Natural killer cell treated with Interleukin-12 subunit alpha and Interleukin-12 subunit beta and Interleukin-15 and Interleukin-18, amount 100 ng/mL, for 72 hours (primary cell): Measurements from ENCODE around the gene TXNDC8. TPM values are rescaled to one million over a fixed set of nuclear protein-coding genes. Genes with fewer than 3 reads are reported as not detected.

Experiments
- ATAC-seq, 2 donors: fragments of 150-1000 bp; cut with Tn5 transposase in 1 of 2; sonication (Bioruptor Pico), chemical (Tn5 transposase) in 1 of 2; 2 replicates each; pipeline ENCODE4 v1.10.0; 2021
- DNase-seq: peaks from one replicate; pipeline ENCODE4 v3.0.0; 2022; ENCODE audit warnings: low spot score
- H3K27ac Mint-ChIP-seq, 2 donors: 1 replicate in 1 of 2; 2 replicates in 1 of 2; pipeline ENCODE4 v1.8.0; 2022; ENCODE audit warnings: mixed read lengths in 2 of 2, mild to moderate bottlenecking in 1 of 2, moderate library complexity in 1 of 2
- H3K27me3 Mint-ChIP-seq, 2 donors: 1 replicate in 1 of 2; 2 replicates in 1 of 2; pipeline ENCODE4 v1.8.0; 2022; ENCODE audit warnings: mixed read lengths in 2 of 2
- H3K36me3 Mint-ChIP-seq: one replicate; pipeline ENCODE4 v1.8.0; 2022; ENCODE audit warnings: mixed read lengths
- H3K4me1 Mint-ChIP-seq, 2 donors: 1 replicate in 1 of 2; 2 replicates in 1 of 2; pipeline ENCODE4 v1.8.0; 2022; ENCODE audit warnings: low read depth in 2 of 2, mixed read lengths in 2 of 2, mild to moderate bottlenecking in 1 of 2
- H3K4me3 Mint-ChIP-seq: one replicate; pipeline ENCODE4 v1.8.0; 2022; ENCODE audit warnings: mixed read lengths
- H3K9me3 Mint-ChIP-seq: 2 replicates; pipeline ENCODE4 v1.8.0; 2022; ENCODE audit warnings: mixed read lengths
- total RNA-seq, 2 donors: library from RNA; stranded (reverse); gene quantifications; one replicate each; pipeline ENCODE4 v1.2.3, GENCODE V29; 2022

The TXNDC8 gene
- total RNA-seq, 2 donors from 2014 or later, result not detected

DNA sequence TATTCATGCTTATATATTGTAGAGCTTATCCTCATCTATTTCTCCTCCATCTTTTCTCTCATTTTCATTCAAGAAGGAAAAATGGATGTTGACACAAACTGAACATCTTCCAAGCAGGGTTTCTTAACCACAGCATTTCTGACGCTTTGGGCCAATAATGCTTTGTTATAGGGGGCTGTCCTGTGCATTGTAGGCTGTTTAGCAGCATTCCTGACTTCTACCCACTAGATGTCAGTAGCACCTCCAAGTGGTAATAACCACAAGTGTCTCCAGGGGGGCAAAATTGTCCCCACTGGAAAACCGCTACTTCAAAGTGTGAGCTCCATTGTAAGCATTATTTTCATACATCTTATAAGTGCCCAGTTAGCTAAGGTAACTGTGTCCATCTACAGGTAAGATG lies 2.6 kb upstream of the TXNDC8 start:
- ATAC-seq (no peak), DNase-seq (no peak)
- Mint-ChIP-seq H3K36me3 (no peaks in the 10 kb centered on the region), H3K27me3 (peaks cover 0 to 4% of the 10 kb centered on the region in 2 donors), H3K27ac (no peak overlapping the region), H3K9me3 (peaks cover 2% of the 10 kb centered on the region), H3K4me1 (no peaks in the 10 kb centered on the region), H3K4me3 (no peak overlapping the region)

DNA sequence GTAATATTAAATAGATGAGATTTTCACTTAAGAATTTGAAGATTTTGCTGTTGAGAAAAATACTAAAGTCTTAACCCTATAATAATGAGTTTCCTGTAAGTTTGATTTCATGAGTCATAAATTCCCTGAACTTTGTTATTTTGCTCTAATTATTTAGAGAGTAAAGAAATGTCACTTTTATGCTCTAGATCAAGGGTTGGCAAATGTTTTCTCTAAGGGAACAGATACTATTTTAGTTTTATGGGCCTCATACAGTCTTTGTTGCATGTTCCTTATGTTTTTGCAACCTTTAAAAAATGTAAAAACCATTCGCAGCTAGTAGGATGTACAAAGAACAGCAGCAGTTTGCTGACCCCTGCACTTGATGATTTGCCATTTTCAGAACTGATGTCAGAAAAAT lies 480 bp upstream of the TXNDC8 start:
- Mint-ChIP-seq H3K4me1 (no peaks in the 10 kb centered on the region), H3K36me3 (no peaks in the 10 kb centered on the region), H3K9me3 (peaks cover 4% of the 10 kb centered on the region), H3K27me3 (peaks cover 0 to 6% of the 10 kb centered on the region in 2 donors), H3K4me3 (no peak overlapping the region), H3K27ac (no peak overlapping the region)
- ATAC-seq (no peak), DNase-seq (no peak)

DNA sequence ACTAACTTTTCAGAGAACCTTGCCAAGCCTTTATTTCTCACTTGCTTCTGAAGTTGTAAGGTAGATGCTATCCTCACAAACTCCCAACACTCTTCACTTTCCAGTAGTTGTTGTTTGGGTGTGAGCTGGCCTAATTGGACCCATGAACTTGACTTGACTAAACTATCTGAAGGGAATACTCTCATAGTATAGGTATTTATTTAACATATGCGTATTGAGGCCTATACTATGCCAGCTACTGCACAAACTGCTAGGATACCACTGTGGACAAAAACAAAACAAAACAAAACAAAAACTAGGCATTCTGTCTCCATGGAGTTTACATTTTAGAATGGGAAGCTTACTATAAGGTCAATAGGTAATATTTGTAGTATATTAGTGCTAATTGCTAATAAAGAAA lies 1.3 kb downstream of the TXNDC8 start:
- Mint-ChIP-seq H3K27me3 (peaks cover 0 to 12% of the 10 kb centered on the region in 2 donors), H3K27ac (no peak overlapping the region), H3K36me3 (no peaks in the 10 kb centered on the region), H3K4me1 (no peaks in the 10 kb centered on the region), H3K9me3 (peaks cover 4% of the 10 kb centered on the region), H3K4me3 (no peak overlapping the region)
- ATAC-seq, result no peak
- DNase-seq, result no peak

GRCh38 chr9:110334871-110335270 lies 2.8 kb downstream of the TXNDC8 start:
- H3K27ac Mint-ChIP-seq, result no peak overlapping the region
- peaks cover 4% of the 10 kb centered on the region for H3K9me3 Mint-ChIP-seq
- no peaks in the 10 kb centered on the region for H3K36me3 Mint-ChIP-seq
- ATAC-seq, result no peak
- no peak overlapping the region for H3K4me3 Mint-ChIP-seq
- H3K27me3 Mint-ChIP-seq, result peaks cover 0 to 12% of the 10 kb centered on the region in 2 donors
- H3K4me1 Mint-ChIP-seq, result no peaks in the 10 kb centered on the region
- no peak for DNase-seq

DNA sequence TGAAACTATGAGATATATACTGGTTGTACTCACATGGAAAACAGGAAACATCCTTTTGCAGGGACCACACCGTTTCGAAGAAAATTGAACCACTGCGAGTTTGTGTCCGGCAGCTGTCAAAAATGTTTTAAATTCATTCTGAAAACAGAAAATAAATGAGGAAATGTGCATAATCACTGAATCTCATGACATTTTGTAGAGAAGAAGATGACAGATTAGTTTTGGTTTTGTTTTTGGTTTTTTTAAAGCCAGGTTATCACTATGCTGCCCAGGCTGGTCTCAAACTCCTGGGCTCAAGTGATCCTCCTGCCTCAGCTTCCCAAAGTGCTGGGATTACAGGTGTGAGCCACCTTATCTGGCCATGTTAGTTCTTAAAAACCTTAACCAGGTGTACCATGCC lies 3.5 kb downstream of the TXNDC8 start:
- H3K27ac Mint-ChIP-seq, result no peak overlapping the region
- peaks cover 4% of the 10 kb centered on the region for H3K9me3 Mint-ChIP-seq
- peaks cover 0 to 12% of the 10 kb centered on the region in 2 donors for H3K27me3 Mint-ChIP-seq
- H3K4me1 Mint-ChIP-seq, result no peaks in the 10 kb centered on the region
- no peaks in the 10 kb centered on the region for H3K36me3 Mint-ChIP-seq
- H3K4me3 Mint-ChIP-seq, result no peak overlapping the region
- ATAC-seq (no peak), DNase-seq (no peak)

DNA sequence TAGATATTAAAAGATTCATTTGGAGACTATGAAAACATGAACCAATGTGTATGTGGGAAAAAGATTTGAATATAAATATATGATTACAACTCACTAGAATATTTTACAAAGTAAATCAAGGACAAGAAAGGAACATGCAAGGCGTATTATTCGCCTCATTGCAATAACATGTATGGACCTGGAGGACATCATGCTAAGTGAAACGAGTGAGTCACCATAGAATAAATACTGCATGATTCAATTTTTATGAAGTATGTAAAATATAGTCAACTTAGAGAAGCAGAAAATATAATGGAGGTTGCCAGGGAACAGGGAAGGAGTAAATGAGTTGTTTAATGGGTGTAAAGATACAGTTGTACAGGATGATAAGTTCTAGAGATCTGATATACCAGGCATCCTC lies 4.9 kb downstream of the TXNDC8 start:
- Mint-ChIP-seq H3K27me3 (peaks cover 0 to 12% of the 10 kb centered on the region in 2 donors), H3K9me3 (peaks cover 4% of the 10 kb centered on the region), H3K36me3 (no peaks in the 10 kb centered on the region), H3K4me3 (no peak overlapping the region), H3K27ac (no peak overlapping the region), H3K4me1 (no peaks in the 10 kb centered on the region)
- DNase-seq (no peak), ATAC-seq (no peak)

DNA sequence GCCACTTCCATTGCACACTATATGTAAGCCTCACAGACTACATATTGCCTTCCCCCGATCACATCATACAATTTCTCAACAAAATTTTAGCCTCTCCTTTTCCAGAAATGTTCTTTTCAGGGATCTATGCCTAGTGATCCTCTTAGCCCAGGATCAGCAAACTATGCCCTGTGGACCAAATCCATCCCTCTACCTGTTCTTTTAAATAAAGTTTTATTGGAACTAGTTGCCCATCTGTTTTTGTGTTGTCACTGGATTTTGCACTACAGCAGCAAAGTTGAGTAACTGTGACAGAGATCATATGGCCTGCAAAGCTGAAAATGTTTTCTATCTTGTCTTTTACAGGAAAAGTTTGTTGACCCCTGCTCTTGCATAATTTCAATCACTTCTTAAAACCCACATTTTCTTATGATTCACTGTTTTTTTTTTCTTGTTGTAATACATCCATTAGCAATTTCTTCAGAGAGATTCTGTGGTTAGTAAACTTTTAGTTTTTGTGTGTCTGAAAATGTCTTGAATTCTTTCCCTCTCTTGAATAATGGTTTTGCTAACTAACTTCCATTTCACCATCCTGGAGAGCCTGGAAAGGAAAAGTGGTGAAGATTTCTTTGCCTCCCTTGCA lies 7.1 kb downstream of the TXNDC8 start:
- DNase-seq (no peak), ATAC-seq (no peak)
- H3K4me1 Mint-ChIP-seq, result no peaks in the 10 kb centered on the region
- peaks cover 0 to 11% of the 10 kb centered on the region in 2 donors for H3K27me3 Mint-ChIP-seq
- no peaks in the 10 kb centered on the region for H3K36me3 Mint-ChIP-seq
- H3K27ac Mint-ChIP-seq, result no peak overlapping the region
- peaks cover 4% of the 10 kb centered on the region for H3K9me3 Mint-ChIP-seq
- no peak overlapping the region for H3K4me3 Mint-ChIP-seq

- H3K4me3 Mint-ChIP-seq, result no peak overlapping the region
- DNase-seq (no peak), ATAC-seq (no peak)
- no peak overlapping the region for H3K27ac Mint-ChIP-seq
- H3K27me3 Mint-ChIP-seq, result peaks cover 0 to 6% of the 10 kb centered on the region in 2 donors
- H3K4me1 Mint-ChIP-seq, result no peaks in the 10 kb centered on the region
- H3K9me3 Mint-ChIP-seq, result no peaks in the 10 kb centered on the region
- H3K36me3 Mint-ChIP-seq, result no peaks in the 10 kb centered on the region
Observed at GRCh38 chr9:110329639-110330230, 7.9 kb downstream of the TXNDC8 start.

DNA sequence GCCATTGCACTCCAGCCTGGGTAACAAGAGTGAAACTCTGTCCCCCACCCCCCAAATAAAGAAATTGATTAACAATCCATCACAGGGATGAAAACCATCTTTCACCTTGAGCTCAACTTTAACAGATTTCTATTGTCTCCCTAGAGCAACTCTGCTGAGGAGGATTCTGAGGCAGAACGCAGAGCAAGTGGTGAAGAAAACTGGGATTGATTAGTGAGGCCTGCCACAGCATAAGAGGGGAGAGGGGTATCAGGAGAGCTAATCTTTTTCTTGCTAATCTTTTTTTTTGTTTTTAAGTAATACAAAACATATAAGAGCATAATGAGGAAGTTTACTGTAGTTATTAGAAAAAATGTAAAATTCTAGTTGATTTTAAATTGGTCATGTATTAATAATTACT lies 8.9 kb downstream of the TXNDC8 start:
- DNase-seq (no peak), ATAC-seq (no peak)
- Mint-ChIP-seq H3K4me3 (no peak overlapping the region), H3K27me3 (peaks cover 0 to 6% of the 10 kb centered on the region in 2 donors), H3K27ac (no peak overlapping the region), H3K36me3 (no peaks in the 10 kb centered on the region), H3K9me3 (no peaks in the 10 kb centered on the region), H3K4me1 (no peaks in the 10 kb centered on the region)

DNA sequence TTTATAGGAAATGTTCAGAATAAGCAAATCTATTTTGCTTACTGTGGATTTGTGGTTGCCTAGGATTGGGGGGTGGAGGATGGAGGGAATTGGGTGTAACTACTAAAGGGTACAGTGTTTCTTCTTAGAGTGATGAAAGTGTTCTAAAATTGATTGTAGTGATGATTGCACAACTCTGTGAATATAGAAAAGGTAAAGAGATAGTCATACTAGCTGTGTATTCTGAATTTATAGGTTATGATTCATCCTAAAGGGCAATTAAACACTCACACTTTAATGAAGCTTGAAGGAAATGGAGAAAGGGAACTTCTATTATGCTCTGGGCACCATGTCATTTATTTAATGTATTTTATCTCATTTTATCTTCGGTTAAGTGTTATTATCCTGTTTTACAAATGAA lies 9.9 kb downstream of the TXNDC8 start:
- ATAC-seq (no peak), DNase-seq (no peak)
- Mint-ChIP-seq H3K4me3 (no peak overlapping the region), H3K27me3 (peaks cover 2 to 9% of the 10 kb centered on the region in 2 donors), H3K4me1 (no peaks in the 10 kb centered on the region), H3K36me3 (no peaks in the 10 kb centered on the region), H3K9me3 (no peaks in the 10 kb centered on the region), H3K27ac (no peak overlapping the region)

- H3K4me3 Mint-ChIP-seq, result no peak overlapping the region
- no peak for ATAC-seq
- DNase-seq, result no peak
Observed at GRCh38 chr9:110323818-110324217, 13.8 kb downstream of the TXNDC8 start.

GRCh38 chr9:110320651-110321445 lies 16.8 kb downstream of the TXNDC8 start:
- Mint-ChIP-seq H3K9me3 (no peaks in the 10 kb centered on the region), H3K27me3 (peaks cover 5 to 18% of the 10 kb centered on the region in 2 donors), H3K36me3 (no peaks in the 10 kb centered on the region), H3K4me1 (peaks cover 7% of the 10 kb centered on the region in 2 donors), H3K4me3 (no peak overlapping the region), H3K27ac (no peak overlapping the region)
- no peak for DNase-seq
- ATAC-seq, result no peak

More at GRCh38 chr9:110323818-110324217, 13.8 kb downstream of the TXNDC8 start:
- H3K9me3 Mint-ChIP-seq, result no peaks in the 10 kb centered on the region
- no peak overlapping the region for H3K27ac Mint-ChIP-seq
- H3K27me3 Mint-ChIP-seq, result peaks cover 5 to 18% of the 10 kb centered on the region in 2 donors
- no peaks in the 10 kb centered on the region for H3K4me1 Mint-ChIP-seq
- H3K36me3 Mint-ChIP-seq, result no peaks in the 10 kb centered on the region

DNA sequence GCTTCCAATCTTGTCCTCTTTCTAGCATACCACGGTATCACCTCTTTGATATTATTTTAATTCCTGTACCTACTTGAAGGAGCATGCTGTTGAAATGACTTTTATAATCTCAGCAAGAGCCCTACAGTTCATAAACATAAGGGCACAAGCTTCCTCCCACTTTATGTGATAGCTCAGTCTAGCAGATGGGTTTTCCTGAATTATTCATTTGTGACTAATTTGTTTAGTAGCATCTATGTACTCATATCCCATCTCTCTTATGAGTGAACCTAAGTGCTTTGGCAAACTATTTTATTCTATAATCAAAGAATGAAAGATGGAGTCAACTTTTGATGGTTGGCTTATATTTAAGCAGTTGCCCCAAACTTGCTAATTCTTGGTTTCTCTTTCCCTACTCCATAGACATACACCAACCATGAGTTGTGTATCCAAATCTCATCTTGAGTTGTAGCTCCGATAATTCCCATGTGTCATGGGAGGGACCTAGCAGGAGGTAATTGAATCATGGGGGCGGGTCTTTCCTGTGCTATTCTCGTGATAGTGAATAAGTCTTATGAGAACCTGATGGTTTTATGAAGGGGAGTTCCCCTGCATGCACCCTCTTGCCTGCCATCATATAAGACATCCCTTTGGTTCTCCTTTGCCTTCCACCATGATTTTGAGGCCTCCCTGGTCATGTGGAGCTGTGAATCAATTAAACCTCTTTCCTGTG lies 17.7 kb downstream of the TXNDC8 start:
- no peaks in the 10 kb centered on the region for H3K36me3 Mint-ChIP-seq
- no peak overlapping the region for H3K4me3 Mint-ChIP-seq
- H3K4me1 Mint-ChIP-seq, result peaks cover 7% of the 10 kb centered on the region in 2 donors
- H3K9me3 Mint-ChIP-seq, result no peaks in the 10 kb centered on the region
- ATAC-seq (no peak), DNase-seq (no peak)
- H3K27ac Mint-ChIP-seq, result no peak overlapping the region
- H3K27me3 Mint-ChIP-seq, result peaks cover 5 to 18% of the 10 kb centered on the region in 2 donors

- H3K4me3 Mint-ChIP-seq, result no peak overlapping the region
- peaks cover 7% of the 10 kb centered on the region in 2 donors for H3K4me1 Mint-ChIP-seq
- H3K36me3 Mint-ChIP-seq, result no peaks in the 10 kb centered on the region
- no peak overlapping the region for H3K27ac Mint-ChIP-seq
- no peaks in the 10 kb centered on the region for H3K9me3 Mint-ChIP-seq
- ATAC-seq (no peak), DNase-seq (no peak)
- peaks cover 3 to 13% of the 10 kb centered on the region in 2 donors for H3K27me3 Mint-ChIP-seq
Observed at GRCh38 chr9:110317911-110318310, 19.8 kb downstream of the TXNDC8 start.
